HepG2 (cell line): Measurements from ENCODE around the gene BLMH. TPM values are rescaled to one million over a fixed set of nuclear protein-coding genes. Genes with fewer than 3 reads are reported as not detected.

Experiments
- BATF2 ChIP-seq: sonication (generic); formaldehyde crosslinking; IDR thresholded peaks from 2 replicates; pipeline ENCODE4 v1.8.0; 2022; ENCODE audit warnings: mild to moderate bottlenecking, missing genetic modification reagents, moderate library complexity
- CBX2 ChIP-seq, 2 experiments: fragments of 200-600 bp in 1 of 2; sonication (generic); formaldehyde crosslinking in 1 of 2; IDR thresholded peaks; 2 replicates each; pipeline versions ENCODE4 v1.7.0 to v1.8.1; 2018 to 2022; ENCODE audit warnings: low read depth in 2 of 2, low read length in 1 of 2, mild to moderate bottlenecking in 1 of 2, missing genetic modification reagents in 1 of 2
- CEBPG ChIP-seq: IDR thresholded peaks from 2 replicates; pipeline ENCODE4 v1.6.1; 2016
- CERS6 ChIP-seq: sonication (generic); formaldehyde crosslinking; IDR thresholded peaks from 2 replicates; pipeline ENCODE4 v1.5.0; 2020; ENCODE audit warnings: missing genetic modification reagents
- FOXJ3 ChIP-seq: sonication (generic); formaldehyde crosslinking; IDR thresholded peaks from 2 replicates; pipeline ENCODE4 v1.4.0; 2020; ENCODE audit warnings: missing genetic modification reagents, mild to moderate bottlenecking, borderline replicate concordance
- GATAD2A ChIP-seq: IDR thresholded peaks from 2 replicates; pipeline ENCODE4 v1.6.1; 2016
- HDAC6 ChIP-seq: fragments of 200-600 bp; sonication (generic); IDR thresholded peaks from 2 replicates; pipeline ENCODE4 v1.7.0; 2017; ENCODE audit warnings: mild to moderate bottlenecking, antibody characterized with exemption, low read length, low read depth
- HES4 ChIP-seq: sonication (generic); formaldehyde crosslinking; IDR thresholded peaks from 2 replicates; pipeline ENCODE4 v1.9.0; 2021; ENCODE audit warnings: mild to moderate bottlenecking, missing genetic modification reagents, borderline replicate concordance
- JUNB ChIP-seq: sonication (generic); formaldehyde crosslinking; IDR thresholded peaks from 2 replicates; pipeline ENCODE4 v1.8.0; 2022; ENCODE audit warnings: missing genetic modification reagents, mild to moderate bottlenecking, borderline replicate concordance
- MTA3 ChIP-seq: sonication (generic); formaldehyde crosslinking; IDR thresholded peaks from 2 replicates; pipeline ENCODE4 v1.4.0; 2020; ENCODE audit warnings: missing genetic modification reagents
- PLRG1 ChIP-seq: fragments of 450-650 bp; conservative IDR thresholded peaks from 2 replicates; pipeline ENCODE4 v1.6.1; 2016
- POLR2A ChIP-seq, 2 experiments: IDR thresholded peaks; 2 replicates each; pipeline ENCODE4 v1.6.1; 2011; ENCODE audit warnings: low read depth in 2 of 2, low read length in 2 of 2, mild to moderate bottlenecking in 1 of 2, moderate library complexity in 1 of 2; ENCODE audit not compliant: insufficient read depth in 1 of 2
- RARA ChIP-seq: IDR thresholded peaks from 2 replicates; pipeline ENCODE4 v1.6.1; 2016; ENCODE audit warnings: missing genetic modification reagents, missing compliant biosample characterization
- RFX3 ChIP-seq: IDR thresholded peaks from 2 replicates; pipeline ENCODE4 v1.6.1; 2016; ENCODE audit warnings: missing biosample characterization, missing genetic modification reagents
- SNAPC2 ChIP-seq: sonication (generic); formaldehyde crosslinking; IDR thresholded peaks from 2 replicates; pipeline ENCODE4 v1.8.1; 2022; ENCODE audit warnings: mild to moderate bottlenecking, missing genetic modification reagents
- SOX6 ChIP-seq, 2 experiments: fragments of 450-650 bp in 1 of 2; sonication (generic) in 1 of 2; formaldehyde crosslinking in 1 of 2; IDR thresholded peaks; 2 replicates each; pipeline versions ENCODE4 v1.4.0 to v1.6.1; 2017 to 2020; ENCODE audit warnings: antibody characterized with exemption in 1 of 2, mild to moderate bottlenecking in 1 of 2, missing genetic modification reagents in 1 of 2
- U2AF2 ChIP-seq: fragments of 200-400 bp; formaldehyde crosslinking; IDR thresholded peaks from 2 replicates; pipeline ENCODE4 v1.6.1; 2017; ENCODE audit warnings: low read depth, mild to moderate bottlenecking, low read length
- XRCC5 ChIP-seq: fragments of 200-400 bp; formaldehyde crosslinking; optimal IDR thresholded peaks from 2 replicates; pipeline ENCODE3; 2017; ENCODE audit warnings: mild to moderate bottlenecking, low read length
- ZBTB26 ChIP-seq: IDR thresholded peaks from 2 replicates; pipeline ENCODE4 v1.6.1; 2016; ENCODE audit warnings: missing compliant biosample characterization, missing genetic modification reagents, borderline replicate concordance
- ZNF230 ChIP-seq: sonication (generic); formaldehyde crosslinking; IDR thresholded peaks from 2 replicates; pipeline ENCODE4 v1.4.0; 2020; ENCODE audit warnings: mild to moderate bottlenecking, missing genetic modification reagents
- ZNF264 ChIP-seq: sonication (generic); formaldehyde crosslinking; IDR thresholded peaks from 2 replicates; pipeline ENCODE4 v1.4.0; 2020; ENCODE audit warnings: missing genetic modification reagents
- ZNF292 ChIP-seq: sonication (generic); formaldehyde crosslinking; IDR thresholded peaks from 2 replicates; pipeline ENCODE4 v1.8.1; 2022; ENCODE audit warnings: mild to moderate bottlenecking, low read depth, missing genetic modification reagents, borderline replicate concordance
- ZNF317 ChIP-seq: sonication (generic); formaldehyde crosslinking; IDR thresholded peaks from 2 replicates; pipeline ENCODE4 v1.5.0; 2020; ENCODE audit warnings: mild to moderate bottlenecking, missing genetic modification reagents
- ZNF660 ChIP-seq: sonication (generic); formaldehyde crosslinking; IDR thresholded peaks from 2 replicates; pipeline ENCODE4 v1.5.1; 2020; ENCODE audit warnings: mild to moderate bottlenecking, low read depth, missing genetic modification reagents, borderline replicate concordance
- ZNF737 ChIP-seq: sonication (generic); formaldehyde crosslinking; IDR thresholded peaks from 2 replicates; pipeline ENCODE4 v1.5.0; 2020; ENCODE audit warnings: missing genetic modification reagents, mild to moderate bottlenecking, borderline replicate concordance
- ZNF773 ChIP-seq: sonication (generic); formaldehyde crosslinking; IDR thresholded peaks from 2 replicates; pipeline ENCODE4 v1.4.0; 2020; ENCODE audit warnings: missing genetic modification reagents, borderline replicate concordance
- polyA plus RNA-seq, 8 experiments: library from polyadenylated mRNA; depleted of rRNA in 3 of 8; stranded (reverse) in 7 of 8; unstranded in 1 of 8; fragments of >200 nt; fragmentation: Illumina TruSeq in 4 of 8; extraction: Trizol in 4 of 8; gene quantifications; 2 replicates each; pipeline versions ENCODE4 v1.2.1 to v1.2.3, GENCODE V29; 2011 to 2016; ENCODE audit warnings: low read depth in 4 of 8, missing spikeins in 1 of 8, mixed read lengths in 1 of 8; ENCODE audit not compliant: insufficient read depth in 1 of 8
- total RNA-seq, 5 experiments: library from RNA; depleted of rRNA; stranded (reverse); fragments of >200 nt; fragmentation: Illumina TruSeq; extraction: Trizol; gene quantifications; 2 replicates each; pipeline ENCODE4 v1.2.3, GENCODE V29; 2016; ENCODE audit warnings: low read depth in 1 of 5

Gene BLMH
- total and polyA plus RNA-seq, 2 of the 13 experiments (the other 11 are each of a cell fraction or from before 2014, with no cell fraction given) = 12.1 to 41.0 TPM

GRCh38 chr17:30290696-30291542, 825 bp downstream of the BLMH start (continued):
- TF ChIP-seq ZBTB26 (0 out of 2 replicates have a peak, but pooled peaks have one; percentile 53), XRCC5 (no peak), ZNF230 (no peak), FOXJ3 (no peak), RFX3 (CRISPR knock-in tag) (no peak), HES4 (CRISPR knock-in tag) (peak; percentile 65; the same call in 1 of the 2 replicates), RARA (CRISPR knock-in tag) (no peak), POLR2A (IDR thresholded peaks at IDR 0.05; ENCODE audit: insufficient read depth in 1 of 2, low read depth in 2 of 2, low read length in 2 of 2) (peak in 1 of 2 experiments; percentile 51; a peak in 2 of 4 replicates), ZNF264 (CRISPR knock-in tag) (no peak), CEBPG (CRISPR knock-in tag) (no peak), ZNF773 (CRISPR knock-in tag) (no peak), ZNF737 (CRISPR knock-in tag) (peak; percentile 35; the same call in 1 of the 2 replicates), SNAPC2 (CRISPR knock-in tag) (no peak), CBX2 (IDR thresholded peaks at IDR 0.05; ENCODE audit: low read depth, low read length) (no peak), CBX2 (CRISPR knock-in tag; IDR thresholded peaks at IDR 0.05; ENCODE audit: low read depth) (no peak), SOX6 (IDR thresholded peaks at IDR 0.05) (no peak), SOX6 (CRISPR knock-in tag; IDR thresholded peaks at IDR 0.05) (no peak), PLRG1 (no peak), JUNB (no peak), CERS6 (CRISPR knock-in tag) (no peak), GATAD2A (CRISPR knock-in tag) (peak; percentile 16; the same call in 1 of the 2 replicates), ZNF292 (no peak), BATF2 (CRISPR knock-in tag) (no peak), ZNF317 (CRISPR knock-in tag) (no peak), HDAC6 (no peak), U2AF2 (no peak), MTA3 (no peak), ZNF660 (CRISPR knock-in tag) (no peak)
